ENCODE results near the gene ZIC4.

ZIC4 gene

DNA sequence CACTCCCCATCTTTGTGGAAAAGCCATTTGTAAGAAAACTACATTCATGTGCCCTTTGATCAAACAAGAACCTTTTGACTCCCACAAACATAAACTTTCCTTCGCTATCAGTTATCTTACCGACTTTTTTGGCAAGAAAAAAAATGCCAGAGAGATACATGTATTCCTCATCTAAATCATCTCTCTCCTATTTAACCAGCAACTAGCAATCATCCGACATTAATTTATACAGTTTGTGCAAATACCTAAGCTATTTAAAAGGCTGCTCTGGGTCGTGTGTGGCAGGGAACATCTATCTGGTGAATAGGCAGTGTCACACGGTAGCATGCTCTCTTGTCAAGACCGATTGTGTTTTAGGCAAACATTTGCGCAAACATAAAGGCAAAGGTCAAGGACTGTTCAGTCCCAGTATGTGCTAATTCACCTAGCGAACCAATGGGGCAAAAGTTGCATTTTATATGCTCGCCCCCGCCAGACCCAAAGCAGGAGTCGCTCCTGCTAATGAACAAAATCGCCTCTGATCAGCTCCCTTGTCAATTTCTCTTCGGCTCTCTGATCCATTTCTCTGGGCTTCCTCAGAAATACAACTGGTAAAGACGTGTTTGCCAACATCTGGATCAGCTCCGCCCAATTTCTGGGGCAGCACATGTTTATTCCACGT lies 37.7 kb downstream of the ZIC4 start:
- H3K36me3 Mint-ChIP-seq (ENCODE audit: low read depth), result no peaks in the 10 kb centered on the region
- no peak overlapping the region for H3K27ac Mint-ChIP-seq
- H3K27me3 Mint-ChIP-seq (ENCODE audit: low read depth), result peaks cover 80% of the 10 kb centered on the region
- H3K4me1 Mint-ChIP-seq (ENCODE audit: low read depth), result no peaks in the 10 kb centered on the region
- no peaks in the 10 kb centered on the region for H3K9me3 Mint-ChIP-seq
- H3K4me3 Mint-ChIP-seq, result no peak overlapping the region

DNA sequence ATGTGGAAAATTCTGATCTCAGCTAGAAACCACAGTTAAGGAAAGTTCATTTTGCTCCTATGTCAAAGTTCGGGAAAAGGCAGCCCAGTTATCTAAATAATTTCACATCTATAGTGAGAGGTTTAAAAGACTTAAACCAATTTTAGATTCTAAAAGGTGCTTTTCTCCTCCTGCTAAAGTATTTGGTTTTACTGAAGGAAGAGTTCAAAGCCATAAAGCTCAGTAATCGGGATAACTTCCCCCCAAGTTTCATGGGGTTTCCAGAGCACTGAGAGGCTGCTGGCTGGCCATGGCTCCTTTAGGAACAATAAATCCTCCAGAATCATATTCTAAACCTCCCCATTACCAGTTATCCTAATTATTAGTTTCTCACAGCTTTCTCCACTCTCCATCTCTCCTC lies 38.2 kb downstream of the ZIC4 start:
- Mint-ChIP-seq H3K36me3 (ENCODE audit: low read depth) (no peaks in the 10 kb centered on the region), H3K4me1 (ENCODE audit: low read depth) (no peaks in the 10 kb centered on the region), H3K27me3 (ENCODE audit: low read depth) (peaks cover 76% of the 10 kb centered on the region), H3K9me3 (no peaks in the 10 kb centered on the region), H3K27ac (no peak overlapping the region), H3K4me3 (no peak overlapping the region)

DNA sequence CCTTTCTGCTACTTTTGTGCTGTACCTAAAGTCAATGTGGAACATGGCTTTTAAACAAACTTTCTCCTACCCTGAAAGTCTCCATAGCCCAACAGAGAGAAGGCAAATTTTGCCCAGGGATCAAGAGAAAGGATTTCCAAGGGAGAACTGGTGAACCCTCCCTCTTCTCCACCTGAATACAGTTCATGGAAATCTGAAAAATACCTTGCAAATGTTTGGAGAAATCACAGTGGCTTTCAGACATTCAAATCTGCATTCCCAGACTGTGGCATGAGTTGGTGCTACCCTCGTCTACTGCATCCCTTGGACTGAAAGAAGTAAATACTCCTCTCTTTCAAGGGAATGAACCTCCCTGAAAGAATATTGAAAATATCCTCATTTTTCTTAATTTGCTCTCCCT lies 38.7 kb downstream of the ZIC4 start:
- peaks cover 71% of the 10 kb centered on the region for H3K27me3 Mint-ChIP-seq (ENCODE audit: low read depth)
- H3K4me1 Mint-ChIP-seq (ENCODE audit: low read depth), result no peaks in the 10 kb centered on the region
- H3K36me3 Mint-ChIP-seq (ENCODE audit: low read depth), result no peaks in the 10 kb centered on the region
- no peaks in the 10 kb centered on the region for H3K9me3 Mint-ChIP-seq
- H3K27ac Mint-ChIP-seq, result no peak overlapping the region
- H3K4me3 Mint-ChIP-seq, result no peak overlapping the region

DNA sequence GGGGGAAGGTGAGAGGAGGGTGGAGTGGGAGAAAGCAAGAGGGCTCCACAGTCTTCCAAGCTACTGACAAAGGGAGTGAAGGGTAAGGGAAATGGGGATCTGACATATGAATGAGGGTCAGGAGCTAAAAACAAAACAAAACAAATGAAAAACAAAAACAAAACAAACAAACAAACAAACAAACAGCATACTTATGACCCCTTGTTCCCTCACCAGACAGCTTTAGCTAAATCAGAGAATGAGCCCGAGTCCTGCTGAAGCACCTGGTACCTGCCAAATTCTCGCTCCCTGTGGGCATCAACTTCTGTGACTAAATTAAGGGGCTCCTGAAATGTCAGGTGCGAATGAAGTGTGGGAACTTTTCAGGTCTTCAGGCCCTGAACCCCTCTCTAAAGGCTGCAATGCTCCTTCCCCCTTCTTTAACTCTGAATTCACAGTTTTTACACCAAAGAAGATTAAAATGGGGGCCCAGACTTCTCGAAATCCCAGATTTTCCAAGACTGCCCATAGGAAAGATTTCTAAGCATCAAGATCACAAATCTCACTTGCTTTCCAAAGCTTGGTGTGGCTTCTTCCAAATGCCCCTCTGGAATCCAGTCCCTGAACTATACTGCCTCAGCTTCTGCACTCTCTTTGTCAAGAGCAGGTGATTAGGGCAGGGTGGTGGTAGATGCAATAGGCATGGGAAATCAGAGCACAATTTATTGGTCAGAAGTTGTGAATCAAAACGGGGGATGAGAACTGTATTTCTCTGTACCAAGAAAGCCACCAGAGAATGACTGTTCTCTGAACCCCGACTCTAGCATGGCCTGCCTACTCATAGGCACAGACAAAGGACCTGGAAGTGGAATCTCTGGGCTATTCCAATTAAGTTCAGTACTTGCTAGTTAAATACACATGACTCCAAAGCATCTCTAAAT lies 40.9 kb downstream of the ZIC4 start:
- Mint-ChIP-seq H3K27me3 (ENCODE audit: low read depth) (peaks cover 66% of the 10 kb centered on the region), H3K36me3 (ENCODE audit: low read depth) (no peaks in the 10 kb centered on the region)

DNA sequence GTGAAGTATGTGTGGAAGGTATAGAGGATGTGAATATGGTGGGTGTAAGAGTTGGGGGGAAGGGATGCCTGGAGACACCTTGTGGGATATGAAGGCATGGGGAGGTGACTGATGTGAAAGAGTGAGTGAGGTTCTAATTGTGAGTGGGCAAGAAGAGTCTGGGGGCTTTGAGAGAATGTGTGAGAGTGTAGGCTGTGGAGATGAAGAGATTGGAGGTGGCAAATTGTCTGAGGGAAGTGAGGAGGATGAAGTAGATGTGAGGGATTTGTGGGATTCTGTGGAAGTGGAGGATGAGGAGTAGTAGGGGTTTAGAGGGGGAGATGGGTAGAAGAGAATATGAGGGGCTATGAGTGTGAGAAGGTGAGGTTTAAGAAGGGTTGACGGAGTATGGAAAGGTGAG lies 41.6 kb downstream of the ZIC4 start:
- no peaks in the 10 kb centered on the region for H3K36me3 Mint-ChIP-seq (ENCODE audit: low read depth)
- peaks cover 3% of the 10 kb centered on the region for H3K4me1 Mint-ChIP-seq (ENCODE audit: low read depth)
- no peak overlapping the region for H3K27ac Mint-ChIP-seq
- H3K9me3 Mint-ChIP-seq, result no peaks in the 10 kb centered on the region
- no peak overlapping the region for H3K4me3 Mint-ChIP-seq
- peaks cover 66% of the 10 kb centered on the region for H3K27me3 Mint-ChIP-seq (ENCODE audit: low read depth)

More for the DNA sequence above, 40.9 kb downstream of the ZIC4 start:
- Mint-ChIP-seq H3K27ac (no peak overlapping the region), H3K4me3 (no peak overlapping the region), H3K9me3 (no peaks in the 10 kb centered on the region), H3K4me1 (ENCODE audit: low read depth) (peaks cover 3% of the 10 kb centered on the region)

DNA sequence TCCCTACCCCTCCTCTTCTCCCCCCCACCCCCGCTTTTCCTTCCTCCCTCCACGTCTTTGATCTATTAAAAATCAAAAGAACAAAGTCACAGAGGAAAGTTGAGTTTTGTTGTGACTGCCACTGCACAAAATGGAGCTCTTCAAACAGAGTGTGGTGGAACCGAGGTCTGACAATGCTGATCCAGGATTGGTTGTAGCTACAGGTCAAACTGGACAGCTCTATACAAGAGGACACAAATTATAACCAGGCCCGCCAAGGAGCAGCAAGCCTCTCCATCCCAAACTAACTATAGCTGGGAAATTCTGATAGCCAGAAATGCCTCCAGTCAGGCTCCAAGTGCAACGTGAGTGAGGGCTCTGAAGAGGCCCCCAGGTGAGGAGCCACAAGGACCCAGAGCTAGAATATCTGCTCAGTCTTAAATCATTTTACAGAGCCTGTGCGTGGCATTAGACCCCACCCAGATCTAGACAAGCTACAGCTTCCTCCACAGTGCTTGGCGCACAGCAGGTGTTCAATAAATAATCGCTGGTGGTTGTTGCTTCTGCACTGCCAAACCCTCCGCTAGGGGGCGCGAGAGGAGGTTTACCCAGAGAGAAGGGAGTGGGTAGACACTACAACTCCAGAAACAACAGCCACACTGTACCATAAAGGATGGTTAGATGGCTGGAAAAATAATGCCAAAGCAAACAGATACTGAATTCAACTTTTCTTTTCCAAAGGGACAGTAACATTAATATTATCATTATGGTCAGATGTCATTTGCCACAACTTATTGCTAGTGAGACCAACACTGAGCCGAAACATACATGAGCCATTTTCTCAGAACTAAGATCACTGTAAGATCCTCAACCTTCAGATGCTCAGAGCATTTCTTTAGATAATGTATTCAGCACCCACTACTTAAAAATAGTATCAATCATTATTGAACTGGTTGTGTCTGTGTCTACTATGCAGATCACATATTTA lies 44.6 kb downstream of the ZIC4 start:
- Mint-ChIP-seq H3K36me3 (ENCODE audit: low read depth) (no peaks in the 10 kb centered on the region), H3K9me3 (no peaks in the 10 kb centered on the region), H3K27me3 (ENCODE audit: low read depth) (peaks cover 68% of the 10 kb centered on the region), H3K4me3 (no peak overlapping the region), H3K4me1 (ENCODE audit: low read depth) (peaks cover 3% of the 10 kb centered on the region), H3K27ac (no peak overlapping the region)

DNA sequence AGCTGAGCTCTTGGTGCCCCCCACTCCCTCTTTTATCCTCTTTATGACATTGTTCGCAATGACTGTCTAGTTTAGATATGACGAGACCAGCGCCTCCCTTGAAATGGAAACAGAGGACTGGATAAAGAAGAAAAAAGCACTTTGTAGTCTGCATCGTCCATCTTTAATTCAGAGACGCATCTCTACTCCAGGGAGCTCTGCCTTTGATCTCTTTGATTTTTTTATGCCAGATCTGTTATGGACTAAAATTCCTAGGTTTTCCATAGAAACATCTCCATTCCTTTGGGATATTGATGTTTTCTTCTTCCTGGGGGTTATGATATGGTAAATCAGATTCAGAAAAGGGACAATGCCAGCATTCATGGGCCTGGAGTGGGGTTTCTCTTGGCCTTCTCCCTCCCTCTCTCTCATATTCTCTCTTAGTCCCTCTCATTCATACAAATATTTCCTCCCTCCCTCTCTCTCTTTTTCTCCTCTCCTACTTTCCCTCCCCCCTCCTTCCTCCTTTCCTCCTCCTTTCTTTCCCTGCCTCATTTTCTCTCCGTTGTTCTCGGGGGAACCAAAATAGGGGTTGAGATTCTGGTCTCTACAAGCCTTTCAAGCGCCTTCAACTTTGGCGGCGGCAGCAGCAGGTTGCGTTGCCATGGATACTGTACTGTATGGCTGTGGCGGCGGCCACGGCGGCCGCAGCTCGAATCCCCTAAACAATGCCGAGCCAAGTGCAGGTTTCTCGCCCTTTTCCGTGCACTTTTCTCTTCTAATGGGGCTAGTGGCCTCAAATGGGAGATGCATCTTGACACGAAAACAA lies 45.5 kb downstream of the ZIC4 start:
- peaks cover 3% of the 10 kb centered on the region for H3K4me1 Mint-ChIP-seq (ENCODE audit: low read depth)
- H3K9me3 Mint-ChIP-seq, result no peaks in the 10 kb centered on the region
- peaks cover 74% of the 10 kb centered on the region for H3K27me3 Mint-ChIP-seq (ENCODE audit: low read depth)
- no peak overlapping the region for H3K4me3 Mint-ChIP-seq
- no peak overlapping the region for H3K27ac Mint-ChIP-seq
- no peaks in the 10 kb centered on the region for H3K36me3 Mint-ChIP-seq (ENCODE audit: low read depth)

DNA sequence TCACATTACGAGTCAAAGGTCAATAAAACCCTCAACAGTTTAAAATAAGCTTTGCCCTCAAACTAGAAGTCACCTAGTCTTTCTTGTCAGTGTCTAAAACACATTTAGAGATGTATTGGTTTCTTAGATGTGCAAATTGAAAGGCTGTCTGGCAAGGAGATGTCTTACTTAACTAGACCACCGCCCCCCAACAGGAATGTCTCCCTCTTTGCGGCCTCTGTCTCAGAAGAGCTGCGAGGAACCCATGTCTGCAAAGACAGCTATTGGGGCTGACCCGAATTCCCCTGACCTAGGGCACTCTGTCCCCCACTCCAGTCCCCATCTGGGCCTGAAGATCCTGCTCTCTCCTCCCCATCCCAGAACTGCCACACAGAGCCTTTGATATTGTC lies 46.3 kb downstream of the ZIC4 start:
- Mint-ChIP-seq H3K36me3 (ENCODE audit: low read depth) (no peaks in the 10 kb centered on the region), H3K4me1 (ENCODE audit: low read depth) (peaks cover 3% of the 10 kb centered on the region), H3K4me3 (no peak overlapping the region), H3K9me3 (no peaks in the 10 kb centered on the region), H3K27me3 (ENCODE audit: low read depth) (peaks cover 79% of the 10 kb centered on the region), H3K27ac (no peak overlapping the region)

DNA sequence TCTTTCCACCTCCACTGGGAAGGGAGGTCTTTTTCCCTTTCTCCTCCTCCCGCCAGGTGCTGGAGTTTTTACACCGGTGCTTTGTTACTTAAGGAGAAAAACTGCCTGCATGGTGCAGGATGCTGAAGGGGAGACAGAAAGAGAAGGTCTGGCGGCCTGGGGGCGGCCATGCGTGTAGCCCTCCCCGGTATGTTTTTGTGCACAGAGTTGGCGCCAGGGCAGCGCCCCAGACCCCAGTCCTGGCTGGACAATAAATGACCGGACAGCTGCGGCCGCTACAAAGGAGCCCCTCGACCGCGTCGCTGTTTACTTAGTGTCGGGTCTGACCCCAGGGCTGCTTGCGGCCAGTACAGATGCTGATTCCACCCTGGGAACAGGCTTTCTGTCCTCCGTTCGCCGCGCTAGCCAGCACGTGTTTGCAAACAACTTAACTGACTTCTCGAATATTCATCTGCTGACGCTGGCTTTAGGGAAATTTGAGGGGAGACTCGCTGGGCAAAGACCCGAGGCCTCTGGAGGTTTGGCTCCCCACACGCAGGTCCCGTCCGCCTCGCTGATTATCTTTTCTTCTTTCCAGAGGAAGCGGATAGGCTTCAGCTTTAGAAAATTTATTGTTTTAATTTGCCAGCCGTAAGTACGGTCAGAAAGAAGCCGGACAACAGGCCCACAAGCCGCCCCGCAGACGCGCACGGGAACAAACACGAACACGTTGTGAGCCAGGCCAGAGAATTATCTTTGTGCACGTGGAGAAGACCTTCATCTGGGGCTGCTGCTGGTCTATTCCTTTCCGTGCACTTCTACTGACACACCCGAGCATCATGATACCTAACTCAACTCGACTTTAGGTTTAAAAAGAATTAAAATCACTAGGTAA lies 46.9 kb downstream of the ZIC4 start:
- Mint-ChIP-seq H3K9me3 (no peaks in the 10 kb centered on the region), H3K36me3 (ENCODE audit: low read depth) (no peaks in the 10 kb centered on the region), H3K4me3 (no peak overlapping the region), H3K4me1 (ENCODE audit: low read depth) (peaks cover 3% of the 10 kb centered on the region), H3K27me3 (ENCODE audit: low read depth) (peaks cover 79% of the 10 kb centered on the region), H3K27ac (no peak overlapping the region)

DNA sequence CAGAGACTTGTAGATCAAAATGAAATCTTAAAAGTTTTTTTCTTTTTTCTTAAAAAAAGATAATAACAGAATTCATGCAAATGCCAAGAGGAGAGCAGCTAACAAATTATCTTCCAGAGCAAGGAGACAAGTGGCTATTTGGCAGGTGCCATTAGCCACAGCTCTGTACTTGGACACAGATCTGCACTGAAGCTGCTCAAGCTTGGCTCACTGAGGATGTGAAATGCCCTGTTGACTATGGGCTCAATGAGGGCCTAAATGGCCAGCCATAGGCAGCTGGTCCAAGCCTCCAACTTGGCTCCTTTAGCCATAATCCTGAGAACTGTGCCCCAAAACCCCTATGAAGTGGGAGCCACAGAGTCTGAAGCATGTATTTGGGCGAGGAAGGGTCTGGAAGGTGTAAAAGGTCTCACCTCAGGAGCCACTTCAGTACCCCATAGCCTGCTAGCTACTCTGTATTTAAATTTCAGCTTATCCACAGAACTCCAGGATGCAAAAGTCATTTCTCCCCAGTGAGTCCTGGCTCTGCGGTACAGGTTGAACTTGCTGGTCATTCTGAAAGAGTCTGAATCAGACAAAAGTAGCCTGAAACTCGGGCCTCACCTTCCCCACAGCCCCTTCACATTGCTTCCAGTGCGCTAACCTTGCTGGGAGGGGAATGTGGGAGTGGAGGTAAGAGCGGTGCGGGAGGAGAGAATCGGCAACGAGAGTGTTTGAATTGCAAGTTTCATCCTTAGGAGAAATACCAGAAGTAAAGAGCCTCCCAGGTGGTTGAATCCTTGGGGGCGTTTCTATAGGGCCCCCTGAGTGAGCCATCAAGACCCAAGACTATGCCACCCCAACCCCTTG lies 48.0 kb downstream of the ZIC4 start:
- Mint-ChIP-seq H3K27ac (no peak overlapping the region), H3K4me1 (ENCODE audit: low read depth) (peaks cover 3% of the 10 kb centered on the region), H3K4me3 (no peak overlapping the region), H3K36me3 (ENCODE audit: low read depth) (no peaks in the 10 kb centered on the region), H3K27me3 (ENCODE audit: low read depth) (peaks cover 79% of the 10 kb centered on the region), H3K9me3 (no peaks in the 10 kb centered on the region)

DNA sequence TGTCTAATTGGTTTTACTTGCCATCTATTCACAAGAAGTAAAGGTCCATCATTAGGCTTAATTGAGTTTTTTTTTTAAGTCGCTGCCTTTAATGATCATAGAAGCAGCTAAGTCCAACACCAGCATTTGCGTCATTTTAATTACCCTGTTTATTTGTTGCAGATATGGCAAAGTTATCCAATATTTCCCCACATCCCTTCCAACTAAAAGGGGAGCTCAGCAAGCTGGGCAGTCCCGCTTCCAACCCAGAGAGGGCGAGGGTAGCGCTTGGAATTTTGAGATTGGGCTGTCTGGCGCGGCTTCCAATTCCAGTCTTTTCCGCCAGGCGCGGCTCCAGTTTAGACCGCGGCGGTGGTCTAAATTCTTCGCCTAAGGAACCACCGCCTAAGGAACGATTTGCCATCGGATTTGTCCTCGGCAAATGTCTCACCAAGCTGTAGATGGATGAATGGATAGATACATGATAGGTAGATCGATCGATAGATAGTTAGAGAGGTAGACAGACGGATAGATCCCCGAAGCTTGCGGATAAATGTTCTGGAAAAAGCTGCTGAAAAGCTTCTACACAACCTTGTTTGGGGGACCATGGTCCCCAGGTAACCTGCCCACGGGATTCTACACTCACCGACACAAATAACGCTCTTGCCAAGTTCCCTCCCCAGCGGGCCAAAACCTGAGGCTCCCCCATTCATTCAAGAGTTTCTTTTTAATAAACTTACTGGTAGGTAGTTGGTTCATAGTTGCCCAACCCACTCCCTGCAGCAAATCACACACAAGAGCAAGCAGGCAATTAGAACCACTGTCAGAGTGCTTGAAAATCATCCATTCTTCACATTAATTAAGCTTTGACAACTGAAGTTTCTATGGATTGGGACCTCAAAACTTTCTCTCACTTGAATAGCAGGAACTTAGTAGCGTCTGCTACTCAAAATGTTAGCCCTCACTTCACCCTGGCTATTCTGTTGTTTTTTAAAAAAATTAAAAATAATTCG lies 49.1 kb downstream of the ZIC4 start:
- H3K4me3 Mint-ChIP-seq, result no peak overlapping the region
- H3K36me3 Mint-ChIP-seq (ENCODE audit: low read depth), result no peaks in the 10 kb centered on the region
- no peak overlapping the region for H3K27ac Mint-ChIP-seq
- H3K27me3 Mint-ChIP-seq (ENCODE audit: low read depth), result peaks cover 85% of the 10 kb centered on the region
- no peaks in the 10 kb centered on the region for H3K9me3 Mint-ChIP-seq
- peaks cover 3% of the 10 kb centered on the region for H3K4me1 Mint-ChIP-seq (ENCODE audit: low read depth)

Measured in T-helper 1 cell treated with Interleukin-12 subunit alpha and Interleukin-12 subunit beta and Interleukin-4 antibody, amounts not matched to agents 30 μg/mL and 1 μg/mL, for 36 hours (primary cell).